DOHH2 (cell line): ENCODE results near the gene PP2D1.
"Not testable (repeated sequence)": the region's sequence is repeated elsewhere in the genome, so short reads cannot be mapped to it uniquely, and the experiment has no call there.

ENCODE experiments used
- H3F3A ChIP-seq: fragments of 200-600 bp; sonication (generic), shearing (Covaris generic); 2 replicates; pipeline ENCODE4 v1.6.0; 2016; ENCODE audit warnings: antibody characterized with exemption, mild to moderate bottlenecking; ENCODE audit not compliant: control insufficient read depth, insufficient read depth
- H3K27ac ChIP-seq: fragments of 200-600 bp; sonication (generic); 2 replicates; pipeline ENCODE4 v1.5.1; 2014; ENCODE audit warnings: low read depth, mild to moderate bottlenecking, low read length, moderate library complexity
- H3K27me3 ChIP-seq: fragments of 200-600 bp; sonication (generic); 2 replicates; pipeline ENCODE4 v1.6.1; 2014; ENCODE audit warnings: mild to moderate bottlenecking, low read length, mixed read lengths; ENCODE audit not compliant: control insufficient read depth
- H3K36me3 ChIP-seq: fragments of 200-600 bp; sonication (generic); 2 replicates; pipeline ENCODE4 v1.6.1; 2014; ENCODE audit warnings: mild to moderate bottlenecking, low read length, moderate library complexity, mixed read lengths; ENCODE audit not compliant: control insufficient read depth
- H3K4me1 ChIP-seq: fragments of 200-600 bp; sonication (generic); 2 replicates; pipeline ENCODE4 v1.6.1; 2014; ENCODE audit warnings: mild to moderate bottlenecking, low read length, mixed read lengths; ENCODE audit not compliant: control insufficient read depth
- H3K4me2 ChIP-seq: fragments of 200-600 bp; sonication (generic); 2 replicates; pipeline ENCODE4 v1.6.0; 2014; ENCODE audit warnings: mild to moderate bottlenecking, low read length, moderate library complexity
- H3K4me3 ChIP-seq: fragments of 200-600 bp; sonication (generic); 2 replicates; pipeline ENCODE4 v1.5.1; 2014; ENCODE audit warnings: mild to moderate bottlenecking, low read length, mixed read lengths
- H3K79me2 ChIP-seq: fragments of 200-600 bp; sonication (generic); 2 replicates; pipeline ENCODE4 v1.6.1; 2014; ENCODE audit warnings: mild to moderate bottlenecking, low read length, mixed read lengths; ENCODE audit not compliant: control insufficient read depth
- H3K9me2 ChIP-seq: fragments of 200-600 bp; sonication (generic); replicated peaks from 2 replicates; pipeline ENCODE4 v1.6.1; 2014; ENCODE audit warnings: mild to moderate bottlenecking, low read length, mixed read lengths; ENCODE audit not compliant: control insufficient read depth
- H3K9me3 ChIP-seq: fragments of 200-600 bp; sonication (generic); 2 replicates; pipeline ENCODE4 v1.6.1; 2014; ENCODE audit warnings: antibody characterized with exemption, low read length, mixed read lengths; ENCODE audit not compliant: control insufficient read depth, insufficient read depth
- H4K20me1 ChIP-seq: fragments of 200-600 bp; sonication (generic); 2 replicates; pipeline ENCODE4 v1.6.0; 2014; ENCODE audit warnings: low read depth, mild to moderate bottlenecking, antibody characterized with exemption, low read length, moderate library complexity; ENCODE audit not compliant: control insufficient read depth, insufficient read depth
- CTCF ChIP-seq: fragments of 200-600 bp; sonication (generic); IDR thresholded peaks from one replicate; pipeline ENCODE4 v1.5.1; 2014; ENCODE audit warnings: antibody characterized with exemption, mild to moderate bottlenecking, low read depth, low read length; ENCODE audit not compliant: poor library complexity, severe bottlenecking
- EZH2phosphoT487 ChIP-seq: fragments of 200-600 bp; sonication (generic); IDR thresholded peaks from 2 replicates; pipeline ENCODE4 v1.6.1; 2017; ENCODE audit warnings: borderline replicate concordance, mild to moderate bottlenecking, antibody characterized with exemption, low read length, moderate library complexity, mixed read lengths

Gene PP2D1

GRCh38 chr3:19967208-19967607, 44.9 kb downstream of the PP2D1 start:
- no peak for TF ChIP-seq CTCF
- TF ChIP-seq EZH2phosphoT487: no peak
- Histone ChIP-seq H3K27me3 (no peaks in the 10 kb centered on the region), H3F3A (no peaks in the 10 kb centered on the region), H4K20me1 (0 out of 2 replicates have a peak, but pooled peaks cover 3% of the 10 kb centered on the region), H3K79me2 (peaks cover 94% of the 10 kb centered on the region), H3K4me3 (no peak overlapping the region), H3K4me2 (no peak overlapping the region), H3K36me3 (peaks cover 17% of the 10 kb centered on the region), H3K4me1 (peaks cover 4% of the 10 kb centered on the region; the same call in 1 of the 2 replicates), H3K27ac (no peak overlapping the region), H3K9me2 (no peaks in the 10 kb centered on the region), H3K9me3 (no peaks in the 10 kb centered on the region)

- Histone ChIP-seq H3K9me3 (no peaks in the 10 kb centered on the region), H3K79me2 (peaks cover 96% of the 10 kb centered on the region), H4K20me1 (no peaks in the 10 kb centered on the region), H3K9me2 (no peaks in the 10 kb centered on the region), H3K4me1 (no peaks in the 10 kb centered on the region), H3K4me3 (no peak overlapping the region), H3K36me3 (peaks cover 18% of the 10 kb centered on the region), H3K27me3 (no peaks in the 10 kb centered on the region), H3F3A (peaks cover 2% of the 10 kb centered on the region; the same call in 1 of the 2 replicates), H3K4me2 (no peak overlapping the region), H3K27ac (no peak overlapping the region)
- TF ChIP-seq CTCF: no peak
- no peak for TF ChIP-seq EZH2phosphoT487
These were observed 50.1 kb downstream of the PP2D1 start for GRCh38 chr3:19961960-19962359.

- no peaks in the 10 kb centered on the region for H3K9me3 ChIP-seq
- no peaks in the 10 kb centered on the region for H4K20me1 ChIP-seq
- TF ChIP-seq CTCF: no peak
- TF ChIP-seq EZH2phosphoT487: no peak
- peaks cover 96% of the 10 kb centered on the region for H3K79me2 ChIP-seq
- H3K4me3 ChIP-seq: no peak overlapping the region
- H3K36me3 ChIP-seq: peaks cover 17% of the 10 kb centered on the region
- H3F3A ChIP-seq: peaks cover 2% of the 10 kb centered on the region; the same call in 1 of the 2 replicates
- H3K9me2 ChIP-seq: no peaks in the 10 kb centered on the region
- H3K27ac ChIP-seq: no peak overlapping the region
- H3K4me2 ChIP-seq: no peak overlapping the region
- H3K27me3 ChIP-seq: no peaks in the 10 kb centered on the region
- H3K4me1 ChIP-seq: no peaks in the 10 kb centered on the region
These were observed 51.4 kb downstream of the PP2D1 start for GRCh38 chr3:19960696-19961095.

- Histone ChIP-seq H3K4me1 (no peaks in the 10 kb centered on the region), H3K4me2 (no peak overlapping the region), H3K9me2 (no peaks in the 10 kb centered on the region), H3K4me3 (no peak overlapping the region), H3K27ac (no peak overlapping the region), H3F3A (peaks cover 2% of the 10 kb centered on the region; the same call in 1 of the 2 replicates), H3K36me3 (peaks cover 27% of the 10 kb centered on the region), H3K9me3 (no peaks in the 10 kb centered on the region), H3K27me3 (no peaks in the 10 kb centered on the region), H4K20me1 (no peaks in the 10 kb centered on the region), H3K79me2 (peaks cover 96% of the 10 kb centered on the region)
- TF ChIP-seq EZH2phosphoT487 (no peak), CTCF (no peak)
These were observed 52.6 kb downstream of the PP2D1 start for GRCh38 chr3:19959505-19959904.

GRCh38 chr3:19957354-19957753, 54.7 kb downstream of the PP2D1 start:
- Histone ChIP-seq H3K36me3 (peaks cover 44% of the 10 kb centered on the region), H3K79me2 (peaks cover 96% of the 10 kb centered on the region)
- not testable (repeated sequence) for H3K9me2 ChIP-seq, H3K4me1 ChIP-seq, H3K27ac ChIP-seq, H3F3A ChIP-seq, H3K4me2 ChIP-seq, H3K4me3 ChIP-seq, H4K20me1 ChIP-seq, H3K9me3 ChIP-seq, H3K27me3 ChIP-seq
